H9 (cell line): ENCODE data around the gene SPRR4. TPM values are rescaled to one million over a fixed set of nuclear protein-coding genes. Genes with fewer than 3 reads are reported as not detected.

Source experiments
- DNase-seq: peaks from one replicate; pipeline ENCODE4 v3.0.0-alpha.2; 2017
- H2AFZ ChIP-seq: one replicate; pipeline ENCODE4 v1.6.1; 2013; ENCODE audit warnings: mild to moderate bottlenecking, low read length, control low read depth, moderate library complexity
- H2AK5ac ChIP-seq: 2 replicates; pipeline ENCODE4 v1.6.1; 2013; ENCODE audit warnings: low read length, control low read depth, mixed read lengths; ENCODE audit not compliant: insufficient read length
- H2BK120ac ChIP-seq: one replicate; pipeline ENCODE4 v1.6.1; 2013; ENCODE audit warnings: low read depth, mild to moderate bottlenecking, low read length, control low read depth, inconsistent platforms; ENCODE audit not compliant: poor library complexity, severe bottlenecking
- H2BK12ac ChIP-seq: 2 replicates; pipeline ENCODE4 v1.6.1; 2013; ENCODE audit warnings: low read length, control low read depth, mixed read lengths, low read depth; ENCODE audit not compliant: insufficient read length
- H2BK15ac ChIP-seq: 2 replicates; pipeline ENCODE4 v1.6.1; 2013; ENCODE audit warnings: low read depth, low read length, control low read depth
- H2BK20ac ChIP-seq: one replicate; pipeline ENCODE4 v1.6.1; 2013; ENCODE audit warnings: low read depth, mild to moderate bottlenecking, low read length, control low read depth, inconsistent platforms; ENCODE audit not compliant: poor library complexity, severe bottlenecking
- H2BK5ac ChIP-seq: 2 replicates; pipeline ENCODE4 v1.6.1; 2013; ENCODE audit warnings: low read length, control low read depth, mixed read lengths; ENCODE audit not compliant: insufficient read length
- H3K14ac ChIP-seq: 2 replicates; pipeline ENCODE4 v1.6.1; 2013; ENCODE audit warnings: low read length, control low read depth; ENCODE audit not compliant: insufficient read depth
- H3K18ac ChIP-seq: 2 replicates; pipeline ENCODE4 v1.6.1; 2013; ENCODE audit warnings: low read depth, mild to moderate bottlenecking, mixed read lengths, low read length, control low read depth; ENCODE audit not compliant: insufficient read length
- H3K23ac ChIP-seq: 2 replicates; pipeline ENCODE4 v1.6.1; 2013; ENCODE audit warnings: low read length, control low read depth, mixed read lengths, low read depth; ENCODE audit not compliant: insufficient read length
- H3K23me2 ChIP-seq: 2 replicates; pipeline ENCODE4 v1.6.1; 2013; ENCODE audit warnings: low read depth, mild to moderate bottlenecking, mixed read lengths, low read length, control low read depth; ENCODE audit not compliant: insufficient read length, poor library complexity, severe bottlenecking
- H3K27ac ChIP-seq: 2 replicates; pipeline ENCODE4 v1.5.1; 2013; ENCODE audit warnings: low read length, control low read depth, mixed read lengths, low read depth; ENCODE audit not compliant: insufficient read length
- H3K27me3 ChIP-seq: 2 replicates; pipeline ENCODE4 v1.6.1; 2013; ENCODE audit warnings: low read length, control low read depth, inconsistent platforms; ENCODE audit not compliant: insufficient read depth
- H3K4ac ChIP-seq: 2 replicates; pipeline ENCODE4 v1.6.1; 2013; ENCODE audit warnings: low read depth, mild to moderate bottlenecking, control low read depth, inconsistent platforms, low read length, moderate library complexity
- H3K4me1 ChIP-seq: 2 replicates; pipeline ENCODE4 v1.6.1; 2013; ENCODE audit warnings: low read length, control low read depth, inconsistent platforms; ENCODE audit not compliant: insufficient read depth
- H3K4me2 ChIP-seq: 2 replicates; pipeline ENCODE4 v1.6.1; 2013; ENCODE audit warnings: low read length, control low read depth, mixed read lengths; ENCODE audit not compliant: insufficient read length, insufficient read depth
- H3K56ac ChIP-seq: 2 replicates; pipeline ENCODE4 v1.6.1; 2013; ENCODE audit warnings: low read depth, mild to moderate bottlenecking, mixed read lengths, low read length, control low read depth; ENCODE audit not compliant: insufficient read length
- H3K79me1 ChIP-seq: 2 replicates; pipeline ENCODE4 v1.6.1; 2013; ENCODE audit warnings: low read depth, mild to moderate bottlenecking, moderate library complexity, low read length, control low read depth, inconsistent platforms; ENCODE audit not compliant: insufficient read depth, poor library complexity, severe bottlenecking
- H3K79me2 ChIP-seq: 2 replicates; pipeline ENCODE4 v1.6.1; 2013; ENCODE audit warnings: low read length, control low read depth, inconsistent platforms; ENCODE audit not compliant: insufficient read depth
- H3K9ac ChIP-seq: 2 replicates; pipeline ENCODE4 v1.6.1; 2013; ENCODE audit warnings: low read length, control low read depth, mixed read lengths; ENCODE audit not compliant: insufficient read length; ENCODE audit errors: extremely low read depth
- H3K9me3 ChIP-seq: one replicate; pipeline ENCODE4 v1.6.1; 2013; ENCODE audit warnings: low read depth, low read length, inconsistent platforms; ENCODE audit not compliant: control insufficient read depth
- H3T11ph ChIP-seq: one replicate; pipeline ENCODE4 v1.6.1; 2013; ENCODE audit warnings: mild to moderate bottlenecking, low read length, control low read depth, inconsistent platforms
- H4K20me1 ChIP-seq: one replicate; pipeline ENCODE4 v1.6.1; 2013; ENCODE audit not compliant: control insufficient read depth, insufficient read length, insufficient read depth
- H4K5ac ChIP-seq: 2 replicates; pipeline ENCODE4 v1.6.1; 2013; ENCODE audit warnings: low read depth, mild to moderate bottlenecking, mixed read lengths, low read length, control low read depth; ENCODE audit not compliant: insufficient read length
- H4K8ac ChIP-seq: replicated peaks from 2 replicates; pipeline ENCODE4 v1.6.1; 2013; ENCODE audit warnings: low read length, control low read depth, mixed read lengths, low read depth; ENCODE audit not compliant: insufficient read length
- H4K91ac ChIP-seq: 2 replicates; pipeline ENCODE4 v1.6.1; 2013; ENCODE audit warnings: low read depth, mild to moderate bottlenecking, moderate library complexity, mixed read lengths, low read length, control low read depth; ENCODE audit not compliant: insufficient read length
- H3K27ac Mint-ChIP-seq, 3 experiments: 2 replicates in 2 of 3; 3 replicates in 1 of 3; pipeline ENCODE4 v1.8.0; 2020 to 2021; ENCODE audit warnings: mixed read lengths in 3 of 3, mild to moderate bottlenecking in 1 of 3, moderate library complexity in 1 of 3
- H3K27me3 Mint-ChIP-seq: 2 replicates; pipeline ENCODE4 v1.8.0; 2021; ENCODE audit warnings: low read depth, mild to moderate bottlenecking, moderate library complexity, mixed read lengths
- H3K36me3 Mint-ChIP-seq, 3 experiments: 2 replicates in 2 of 3; 3 replicates in 1 of 3; pipeline ENCODE4 v1.8.0; 2020 to 2021; ENCODE audit warnings: low read depth in 3 of 3, mixed read lengths in 3 of 3; ENCODE audit not compliant: insufficient read depth in 1 of 3
- H3K4me1 Mint-ChIP-seq, 2 experiments: 2 replicates each; pipeline ENCODE4 v1.8.0; 2020; ENCODE audit warnings: mixed read lengths in 2 of 2
- H3K4me3 Mint-ChIP-seq, 2 experiments: 2 replicates in 1 of 2; 3 replicates in 1 of 2; pipeline ENCODE4 v1.8.0; 2020 to 2021; ENCODE audit warnings: mild to moderate bottlenecking in 2 of 2, mixed read lengths in 2 of 2, moderate library complexity in 1 of 2
- H3K9me3 Mint-ChIP-seq, 2 experiments: 2 replicates in 1 of 2; 3 replicates in 1 of 2; pipeline ENCODE4 v1.8.0; 2020; ENCODE audit warnings: mild to moderate bottlenecking in 2 of 2, mixed read lengths in 2 of 2, moderate library complexity in 1 of 2
- CTCF ChIP-seq: fragments of 200-600 bp; sonication (generic); conservative IDR thresholded peaks from 3 replicates; pipeline ENCODE4 v1.8.0; 2021; ENCODE audit warnings: antibody characterized with exemption, mild to moderate bottlenecking
- WGBS: extraction: QIAGEN DNeasy Blood & Tissue Kit; methylation state at CpG from one replicate; pipeline ENCODE4 v1.1.7; 2013; ENCODE audit warnings: missing lambda C conversion rate, low lambda C conversion rate, mixed read lengths; ENCODE audit not compliant: insufficient read length; ENCODE audit errors: extremely low coverage; 5-methylcytosine and 5-hydroxymethylcytosine counted together
- total RNA-seq: library from RNA; stranded (reverse); gene quantifications from 2 replicates; pipeline ENCODE4 v1.2.1, GENCODE V29; 2021

SPRR4 gene
- total RNA-seq, 1 experiment from 2014 or later, result not detected

- no peak overlapping the region for H2AFZ ChIP-seq
- Mint-ChIP-seq H3K36me3 (no peaks in the 10 kb centered on the region), H3K4me3 (no peak overlapping the region), H3K9me3 (peaks cover 0 to 18% of the 10 kb centered on the region in 2 experiments), H3K27ac (no peak overlapping the region), H3K27me3 (peaks cover 4% of the 10 kb centered on the region), H3K4me1 (no peaks in the 10 kb centered on the region)
- no CpG with 5 or more reads among the region's 1 CpG for WGBS
- no peak overlapping the region for H4K91ac ChIP-seq
- no peak overlapping the region for H3K56ac ChIP-seq
- TF ChIP-seq CTCF, result no peak
- H3K23me2 ChIP-seq, result no peaks in the 10 kb centered on the region
- no peaks in the 10 kb centered on the region for H4K20me1 ChIP-seq
- no peak overlapping the region for H2BK5ac ChIP-seq
- no peak overlapping the region for H3K9ac ChIP-seq
- no peak overlapping the region for H3T11ph ChIP-seq
- H3K4ac ChIP-seq, result no peak overlapping the region
- no peak for DNase-seq
- no peaks in the 10 kb centered on the region for H3K79me2 ChIP-seq
- no peak overlapping the region for H3K23ac ChIP-seq
- no peak overlapping the region for H2BK12ac ChIP-seq
- H3K4me2 ChIP-seq, result no peak overlapping the region
- H2BK15ac ChIP-seq, result no peak overlapping the region
- no peak overlapping the region for H2BK120ac ChIP-seq
- no peaks in the 10 kb centered on the region for H3K9me3 ChIP-seq
- H3K79me1 ChIP-seq, result no peaks in the 10 kb centered on the region
- H3K27me3 ChIP-seq, result no peaks in the 10 kb centered on the region
- no peak overlapping the region for H2AK5ac ChIP-seq
- no peak overlapping the region for H4K8ac ChIP-seq
- H4K5ac ChIP-seq, result no peak overlapping the region
- H3K27ac ChIP-seq, result no peak overlapping the region
- H3K18ac ChIP-seq, result no peak overlapping the region
- no peaks in the 10 kb centered on the region for H3K4me1 ChIP-seq
- no peak overlapping the region for H3K14ac ChIP-seq
- no peak overlapping the region for H2BK20ac ChIP-seq
These were observed 5.9 kb upstream of the SPRR4 start for GRCh38 chr1:152964536-152964935.
